Measurements from ENCODE around the gene KLHL30.

DNA sequence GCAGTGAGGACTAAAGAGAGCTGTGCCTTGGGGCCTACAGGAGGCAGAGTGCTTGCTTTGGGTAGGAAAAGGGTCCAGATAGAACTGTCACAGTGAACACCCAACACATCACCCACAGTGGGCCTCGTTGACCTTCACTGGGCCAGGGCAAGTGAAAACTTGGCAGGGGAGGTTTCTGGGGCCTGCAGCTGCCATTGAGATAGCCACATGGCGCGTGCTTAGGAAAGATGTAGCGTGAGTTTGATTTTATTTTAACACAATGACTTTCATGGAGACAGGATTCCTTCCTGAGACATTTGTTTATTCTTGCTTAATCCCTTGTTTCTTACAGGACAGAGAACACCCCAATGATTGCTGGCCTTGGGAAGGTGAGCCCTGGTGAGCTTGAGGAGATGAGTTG lies 47.6 kb upstream of the KLHL30 start:
- TF ChIP-seq POLR2A (IDR thresholded peaks at IDR 0.05): no peak
- TF ChIP-seq, protein P1, sequence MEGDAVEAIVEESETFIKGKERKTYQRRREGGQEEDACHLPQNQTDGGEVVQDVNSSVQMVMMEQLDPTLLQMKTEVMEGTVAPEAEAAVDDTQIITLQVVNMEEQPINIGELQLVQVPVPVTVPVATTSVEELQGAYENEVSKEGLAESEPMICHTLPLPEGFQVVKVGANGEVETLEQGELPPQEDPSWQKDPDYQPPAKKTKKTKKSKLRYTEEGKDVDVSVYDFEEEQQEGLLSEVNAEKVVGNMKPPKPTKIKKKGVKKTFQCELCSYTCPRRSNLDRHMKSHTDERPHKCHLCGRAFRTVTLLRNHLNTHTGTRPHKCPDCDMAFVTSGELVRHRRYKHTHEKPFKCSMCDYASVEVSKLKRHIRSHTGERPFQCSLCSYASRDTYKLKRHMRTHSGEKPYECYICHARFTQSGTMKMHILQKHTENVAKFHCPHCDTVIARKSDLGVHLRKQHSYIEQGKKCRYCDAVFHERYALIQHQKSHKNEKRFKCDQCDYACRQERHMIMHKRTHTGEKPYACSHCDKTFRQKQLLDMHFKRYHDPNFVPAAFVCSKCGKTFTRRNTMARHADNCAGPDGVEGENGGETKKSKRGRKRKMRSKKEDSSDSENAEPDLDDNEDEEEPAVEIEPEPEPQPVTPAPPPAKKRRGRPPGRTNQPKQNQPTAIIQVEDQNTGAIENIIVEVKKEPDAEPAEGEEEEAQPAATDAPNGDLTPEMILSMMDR (IDR thresholded peaks at IDR 0.05): no peak

Measured in breast epithelium (tissue), 3 donors.